Suppressor macrophage treated with lipopolysaccharide for 1 hour (primary cell): ENCODE data around the gene HIVEP3.
A peak's percentile ranks its signal among the peaks of the same experiment; 100 is the strongest.

Experiments used
- DNase-seq, 3 donors: peaks; one replicate each; pipeline ENCODE4 v3.0.0-alpha.2; 2020 to 2022

The HIVEP3 gene

DNA sequence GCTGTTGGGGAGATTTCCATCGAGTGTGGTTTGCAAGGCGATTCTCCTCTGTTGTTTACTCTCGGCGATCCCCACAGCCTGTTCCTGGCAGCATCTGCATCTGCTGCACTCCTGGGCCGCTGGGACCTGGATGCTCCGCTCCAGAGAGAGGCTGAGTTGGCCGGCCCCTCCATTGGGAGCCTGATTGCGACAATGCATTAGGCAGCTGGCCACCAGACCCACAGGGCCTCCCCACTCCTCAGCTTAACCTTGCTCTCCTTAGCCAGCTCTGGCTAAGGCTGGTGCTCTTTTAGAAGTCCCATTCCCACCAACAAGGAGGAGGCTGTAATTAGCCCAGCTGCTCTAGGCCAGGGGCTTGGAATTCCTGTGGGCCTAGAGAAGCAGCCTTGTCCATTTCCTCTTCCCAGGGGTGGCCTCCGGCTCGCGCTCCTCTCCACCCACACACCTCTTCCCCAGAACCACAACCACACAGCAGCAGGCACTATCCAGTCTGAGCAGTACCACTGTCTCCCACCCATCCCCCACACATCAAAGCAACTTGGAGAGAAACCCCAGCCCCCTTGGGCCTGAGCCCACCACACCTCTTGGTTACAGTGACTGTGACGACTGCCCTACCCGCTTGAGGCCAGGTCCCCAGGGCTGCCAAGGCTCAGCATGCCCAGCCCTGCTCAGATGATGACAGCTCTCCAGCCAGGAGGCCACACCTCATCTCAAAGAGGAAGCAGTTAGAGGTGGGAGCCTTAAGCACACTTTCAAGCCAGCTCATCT is 240.4 kb downstream of the HIVEP3 start:
- DNase-seq = peak; percentile 46 to 60 (median 48)

DNA sequence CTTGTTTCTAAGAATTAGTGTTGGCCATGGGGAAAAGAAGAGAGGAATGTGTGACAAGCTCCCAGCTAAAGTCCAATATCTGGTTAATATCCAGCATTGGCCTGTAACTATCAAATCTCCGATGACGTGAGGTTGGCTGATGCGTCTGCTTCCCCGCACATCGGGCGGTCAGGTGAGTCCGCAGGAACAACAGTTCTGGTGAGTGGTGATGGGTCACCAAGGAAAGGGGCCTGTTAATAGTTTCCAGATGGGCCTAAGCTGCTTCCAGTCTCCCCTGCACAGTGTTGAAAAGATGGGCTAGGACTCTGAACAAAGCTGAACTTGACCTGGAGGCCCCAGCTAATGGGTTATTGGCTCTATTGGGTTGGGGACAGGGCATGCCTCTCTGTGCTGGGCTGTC is 241.1 kb downstream of the HIVEP3 start:
- no peak for DNase-seq

DNA sequence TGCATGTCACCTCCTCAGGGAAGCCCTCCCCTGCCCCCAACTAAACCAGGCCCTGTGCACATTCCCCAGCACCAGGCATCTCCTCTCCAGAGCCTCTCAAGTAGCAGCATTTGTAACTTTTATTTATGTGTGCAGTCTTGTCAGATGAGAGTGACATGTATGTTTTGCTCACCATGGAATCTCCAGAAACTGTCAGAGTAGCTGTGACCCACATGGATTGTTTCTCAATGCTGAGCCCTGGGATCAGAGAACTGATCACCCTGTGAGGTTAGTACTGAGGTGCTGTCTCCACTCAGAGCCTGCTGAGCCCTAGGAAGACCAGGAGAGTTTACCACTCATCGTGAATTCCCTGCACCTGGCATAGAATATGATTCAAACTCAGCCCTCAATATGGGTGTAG is 243.3 kb downstream of the HIVEP3 start:
- peak; percentile 63 to 79 (median 76) for DNase-seq

DNA sequence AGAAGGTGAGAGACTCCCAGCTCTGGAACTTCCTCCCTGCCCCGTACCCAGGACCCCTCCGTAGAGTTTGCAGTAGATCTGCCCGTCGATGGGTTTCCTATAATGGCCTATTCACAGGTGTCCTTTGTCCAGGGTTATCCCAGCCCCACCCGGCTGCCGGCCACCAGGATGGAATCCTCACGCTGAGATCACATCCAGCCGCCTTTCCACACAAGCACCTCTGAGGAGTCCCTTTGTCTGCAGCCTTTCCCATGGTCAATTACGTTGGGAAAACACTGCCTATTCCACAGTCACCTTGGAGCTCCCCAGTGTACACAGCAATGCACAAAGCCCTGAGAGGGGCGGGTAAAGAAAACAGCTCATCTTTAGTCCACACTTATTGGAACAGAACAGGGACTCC is 244.2 kb downstream of the HIVEP3 start:
- DNase-seq = no peak

DNA sequence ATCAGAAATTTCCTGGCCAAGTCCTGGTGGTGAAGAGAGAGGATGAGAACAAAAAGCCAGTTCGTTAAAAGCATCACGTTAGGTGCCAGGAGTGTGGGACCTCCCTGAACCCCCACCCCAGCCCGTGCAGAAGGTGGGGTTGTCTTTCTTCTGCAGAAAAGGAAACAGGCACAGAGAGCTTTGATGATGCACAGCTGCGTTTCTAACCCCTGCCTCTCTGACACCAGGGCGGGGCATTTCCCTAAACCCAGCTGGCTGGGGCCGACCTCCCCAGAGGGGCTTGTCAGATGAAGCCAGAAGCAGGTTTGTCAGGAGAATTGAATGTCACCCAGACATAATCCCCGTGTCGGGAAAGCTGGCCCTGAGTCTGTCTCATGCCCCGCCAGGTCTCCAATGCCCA is 244.9 kb downstream of the HIVEP3 start:
- peak; percentile 38 to 50 (median 45) for DNase-seq

DNA sequence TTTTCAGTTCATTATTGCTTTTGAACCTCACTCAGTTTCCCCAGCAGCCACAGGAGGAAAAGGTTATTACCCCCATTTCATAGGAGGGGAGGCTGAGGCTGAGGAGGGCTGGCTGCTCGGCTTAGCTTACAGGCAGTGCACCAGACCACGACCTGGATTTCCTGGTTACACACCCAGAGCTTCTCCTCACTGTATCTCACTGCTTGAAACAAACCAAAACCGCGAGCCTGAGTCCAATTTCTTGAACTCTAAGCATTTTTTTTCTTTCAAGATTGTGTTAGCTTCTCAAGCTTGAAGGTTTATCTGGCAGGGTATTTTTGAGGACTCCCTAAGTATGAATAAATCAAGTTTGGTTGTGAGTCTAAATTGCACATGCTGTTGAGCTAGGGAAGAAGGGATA is 245.3 kb downstream of the HIVEP3 start:
- peak; percentile 29 to 35 (median 33) for DNase-seq

DNA sequence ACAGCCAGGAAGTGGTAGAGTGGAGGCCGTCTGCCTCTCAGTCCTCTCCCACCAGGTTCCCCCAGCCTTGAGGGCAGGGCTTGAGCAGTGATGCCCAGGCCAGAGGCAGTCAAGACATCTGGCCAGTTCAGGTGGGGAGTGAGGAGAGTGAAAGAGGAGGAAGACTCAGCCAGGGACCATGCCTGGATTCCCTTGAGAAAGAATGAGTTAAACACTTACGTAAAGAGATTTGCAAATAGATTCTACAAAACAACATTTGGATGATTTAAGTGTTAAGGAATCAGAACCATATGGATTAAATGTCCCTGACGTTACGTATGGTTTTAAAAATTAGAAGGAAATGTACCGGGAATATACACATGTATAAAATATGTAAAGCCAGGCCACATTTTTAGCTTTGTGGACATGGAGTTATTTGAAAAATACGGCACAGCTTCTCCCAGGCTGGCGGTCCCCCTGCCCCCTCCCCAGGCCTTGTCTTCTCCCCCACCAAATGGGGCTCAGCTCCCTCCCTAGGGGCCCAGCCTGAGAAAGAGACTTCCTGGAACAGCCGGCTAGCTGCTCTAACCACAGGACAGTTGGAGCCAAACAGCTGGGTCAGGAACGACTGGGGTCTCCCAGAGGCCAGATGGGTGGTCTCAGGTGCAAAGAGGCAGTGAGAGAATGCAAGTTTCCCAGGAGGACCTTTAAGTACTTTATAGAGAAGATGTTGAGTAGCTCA is 245.9 kb downstream of the HIVEP3 start:
- DNase-seq = no peak

- DNase-seq = no peak
Measured at GRCh38 chr1:41672173-41672572, 246.5 kb downstream of the HIVEP3 start.

- no peak for DNase-seq
Measured at GRCh38 chr1:41671116-41671755, 247.5 kb downstream of the HIVEP3 start.

- peak; percentile 65 to 73 (median 69) for DNase-seq
Measured at GRCh38 chr1:41670217-41670957, 248.3 kb downstream of the HIVEP3 start.

GRCh38 chr1:41668967-41669366 is 249.8 kb downstream of the HIVEP3 start:
- no peak for DNase-seq

- DNase-seq = no peak
Measured at GRCh38 chr1:41668054-41668660, 250.6 kb downstream of the HIVEP3 start.

GRCh38 chr1:41666981-41667631 is 251.6 kb downstream of the HIVEP3 start:
- DNase-seq = peak in 1 of 3 donors; percentile 24

- DNase-seq = no peak
Measured at GRCh38 chr1:41665962-41666917, 252.5 kb downstream of the HIVEP3 start.

GRCh38 chr1:41664861-41665640 is 253.7 kb downstream of the HIVEP3 start:
- DNase-seq = no peak

DNA sequence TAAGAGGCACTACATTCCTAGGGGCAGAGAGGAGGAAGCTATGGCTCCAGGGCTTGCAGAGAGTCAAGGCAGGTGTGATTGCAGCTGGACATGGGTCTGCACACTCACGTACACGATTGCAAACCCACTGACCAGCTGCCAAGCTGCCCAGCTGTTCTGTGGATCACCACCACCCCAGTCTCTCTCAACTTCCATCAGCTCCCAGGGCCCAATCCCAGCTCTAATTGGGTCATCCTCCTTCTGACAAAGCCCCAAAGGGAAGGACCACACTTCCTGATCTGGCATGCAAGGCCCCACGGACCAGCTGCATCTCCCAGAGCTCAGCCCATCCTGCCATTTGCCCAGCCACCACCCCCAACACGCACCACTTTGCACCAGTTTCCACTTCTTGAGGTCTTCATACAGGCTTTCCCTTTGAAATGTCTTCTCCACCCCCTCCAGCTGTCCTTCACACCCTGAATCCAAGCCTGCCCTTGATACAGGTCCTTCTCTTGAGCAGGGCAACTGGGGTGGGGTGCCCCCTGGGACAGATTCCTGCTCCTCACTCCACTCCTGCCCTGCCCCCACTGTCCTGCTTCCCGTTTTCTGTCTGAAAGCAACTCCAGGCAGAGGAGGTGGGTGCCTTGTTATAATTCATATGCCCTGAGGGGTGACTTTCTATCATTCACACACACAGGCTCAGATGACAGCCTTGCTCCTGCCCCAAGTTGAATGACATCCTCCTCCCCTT is 254.9 kb downstream of the HIVEP3 start:
- DNase-seq = peak in 1 of 3 donors; percentile 44

- peak; percentile 97 to 99 (median 98) for DNase-seq
Measured at GRCh38 chr1:41662765-41663437, 255.8 kb downstream of the HIVEP3 start.

- DNase-seq = peak; percentile 91 to 97 (median 93)
Measured at GRCh38 chr1:41662061-41662764, 256.5 kb downstream of the HIVEP3 start.
